Glutamatergic neuron (in vitro differentiated cells): ENCODE measurements around the gene TMPRSS2. TPM values are rescaled to one million over a fixed set of nuclear protein-coding genes. Genes with fewer than 3 reads are reported as not detected.

Experiments
- DNase-seq: peaks from one replicate; pipeline ENCODE4 v3.0.0; 2022
- H3K27ac Mint-ChIP-seq: one replicate; pipeline ENCODE4 v1.8.0; 2020; ENCODE audit warnings: mild to moderate bottlenecking, mixed read lengths, inconsistent platforms; ENCODE audit not compliant: unreplicated experiment
- H3K27me3 Mint-ChIP-seq: one replicate; pipeline ENCODE4 v1.8.0; 2020; ENCODE audit warnings: mild to moderate bottlenecking, moderate library complexity, mixed read lengths, inconsistent platforms; ENCODE audit not compliant: unreplicated experiment
- H3K36me3 Mint-ChIP-seq: one replicate; pipeline ENCODE4 v1.8.0; 2020; ENCODE audit warnings: mild to moderate bottlenecking, mixed read lengths, inconsistent platforms; ENCODE audit not compliant: unreplicated experiment
- H3K4me1 Mint-ChIP-seq: one replicate; pipeline ENCODE4 v1.8.0; 2020; ENCODE audit warnings: mild to moderate bottlenecking, low read depth, mixed read lengths, inconsistent platforms; ENCODE audit not compliant: unreplicated experiment
- H3K4me3 Mint-ChIP-seq: one replicate; pipeline ENCODE4 v1.8.0; 2020; ENCODE audit warnings: mild to moderate bottlenecking, mixed read lengths, inconsistent platforms; ENCODE audit not compliant: unreplicated experiment
- H3K9me3 Mint-ChIP-seq: one replicate; pipeline ENCODE4 v1.8.0; 2020; ENCODE audit warnings: mild to moderate bottlenecking, moderate library complexity, mixed read lengths, inconsistent platforms; ENCODE audit not compliant: unreplicated experiment
- total RNA-seq: library from RNA; stranded (reverse); fragmentation: NEBNext Ultra II Directional; extraction: Animal tissue kit (Norgen Biotek cat#: 25700); gene quantifications from one replicate; pipeline ENCODE4 v1.2.1, GENCODE V29; 2021; ENCODE audit not compliant: unreplicated experiment
- TF ChIP-seq, protein P1 (sequence below): fragments of 200-600 bp; sonication (generic); IDR thresholded peaks from one replicate; pipeline ENCODE4 v1.5.0; 2021; ENCODE audit not compliant: partially characterized antibody, unreplicated experiment

Gene TMPRSS2
- total RNA-seq, 1 donor from 2014 or later, result not detected

GRCh38 chr21:41465176-41465781 is 42.7 kb downstream of the TMPRSS2 start:
- H3K9me3 Mint-ChIP-seq, result peaks cover 19% of the 10 kb centered on the region
- H3K36me3 Mint-ChIP-seq, result peaks cover 14% of the 10 kb centered on the region
- TF ChIP-seq, protein P1, sequence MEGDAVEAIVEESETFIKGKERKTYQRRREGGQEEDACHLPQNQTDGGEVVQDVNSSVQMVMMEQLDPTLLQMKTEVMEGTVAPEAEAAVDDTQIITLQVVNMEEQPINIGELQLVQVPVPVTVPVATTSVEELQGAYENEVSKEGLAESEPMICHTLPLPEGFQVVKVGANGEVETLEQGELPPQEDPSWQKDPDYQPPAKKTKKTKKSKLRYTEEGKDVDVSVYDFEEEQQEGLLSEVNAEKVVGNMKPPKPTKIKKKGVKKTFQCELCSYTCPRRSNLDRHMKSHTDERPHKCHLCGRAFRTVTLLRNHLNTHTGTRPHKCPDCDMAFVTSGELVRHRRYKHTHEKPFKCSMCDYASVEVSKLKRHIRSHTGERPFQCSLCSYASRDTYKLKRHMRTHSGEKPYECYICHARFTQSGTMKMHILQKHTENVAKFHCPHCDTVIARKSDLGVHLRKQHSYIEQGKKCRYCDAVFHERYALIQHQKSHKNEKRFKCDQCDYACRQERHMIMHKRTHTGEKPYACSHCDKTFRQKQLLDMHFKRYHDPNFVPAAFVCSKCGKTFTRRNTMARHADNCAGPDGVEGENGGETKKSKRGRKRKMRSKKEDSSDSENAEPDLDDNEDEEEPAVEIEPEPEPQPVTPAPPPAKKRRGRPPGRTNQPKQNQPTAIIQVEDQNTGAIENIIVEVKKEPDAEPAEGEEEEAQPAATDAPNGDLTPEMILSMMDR, result no peak
- no peak overlapping the region for H3K27ac Mint-ChIP-seq
- no peak for DNase-seq
- H3K4me1 Mint-ChIP-seq, result peaks cover 21% of the 10 kb centered on the region
- H3K27me3 Mint-ChIP-seq, result peaks cover 2% of the 10 kb centered on the region
- no peak overlapping the region for H3K4me3 Mint-ChIP-seq

- TF ChIP-seq, protein P1, result peak; percentile 62
- Mint-ChIP-seq H3K4me1 (no peaks in the 10 kb centered on the region), H3K9me3 (peaks cover 9% of the 10 kb centered on the region), H3K36me3 (peaks cover 14% of the 10 kb centered on the region), H3K27ac (no peak overlapping the region), H3K27me3 (peaks cover 3% of the 10 kb centered on the region), H3K4me3 (no peak overlapping the region)
- peak; percentile 75 for DNase-seq
These were observed 47.1 kb downstream of the TMPRSS2 start for GRCh38 chr21:41460578-41461527.

DNA sequence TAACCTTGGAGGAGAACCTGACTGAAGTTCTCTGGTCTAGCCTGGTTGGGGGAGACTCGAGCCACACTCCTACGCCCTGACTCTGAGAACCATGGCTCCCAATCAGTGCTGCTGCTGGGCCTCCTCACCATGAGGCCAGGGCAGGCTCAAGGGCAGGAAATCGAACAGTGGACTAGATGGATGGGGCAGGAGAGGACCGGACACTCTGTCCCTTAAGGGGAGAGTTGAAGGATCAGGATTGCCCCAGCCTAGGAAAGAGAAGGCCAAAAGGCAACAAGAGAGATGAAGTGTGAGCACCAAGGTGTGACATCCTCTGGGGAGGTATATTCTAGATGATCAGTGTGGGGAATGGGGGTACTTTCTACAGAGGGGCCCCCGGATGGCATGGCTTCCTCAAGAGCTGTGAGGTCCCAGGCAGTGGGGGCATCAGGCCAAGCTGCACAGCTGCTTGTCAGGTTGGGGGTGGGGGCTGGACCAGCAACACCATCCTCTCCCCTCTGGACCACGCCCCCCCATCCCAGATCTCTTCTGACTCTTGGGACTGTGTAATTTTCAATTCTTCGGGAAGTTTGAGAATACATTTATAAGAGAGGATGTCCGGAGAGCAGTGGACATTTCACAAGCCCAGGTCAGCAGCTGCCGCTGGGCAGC is 47.9 kb downstream of the TMPRSS2 start:
- Mint-ChIP-seq H3K4me3 (no peak overlapping the region), H3K27ac (no peak overlapping the region), H3K4me1 (no peaks in the 10 kb centered on the region), H3K9me3 (peaks cover 9% of the 10 kb centered on the region), H3K27me3 (peaks cover 3% of the 10 kb centered on the region), H3K36me3 (peaks cover 14% of the 10 kb centered on the region)
- TF ChIP-seq, protein P1, result no peak
- DNase-seq, result no peak

GRCh38 chr21:41458559-41458958 is 49.4 kb downstream of the TMPRSS2 start:
- H3K36me3 Mint-ChIP-seq, result peaks cover under 1% of the 10 kb centered on the region

More at GRCh38 chr21:41458559-41458958, 49.4 kb downstream of the TMPRSS2 start:
- Mint-ChIP-seq H3K9me3 (peaks cover 6% of the 10 kb centered on the region), H3K27ac (no peak overlapping the region), H3K4me3 (no peak overlapping the region), H3K27me3 (peaks cover 3% of the 10 kb centered on the region), H3K4me1 (no peaks in the 10 kb centered on the region)
- TF ChIP-seq, protein P1, result no peak
- DNase-seq, result no peak
